ENCODE results near the gene WFDC2.

WFDC2 gene

GRCh38 chr20:45497971-45498494 lies 28.5 kb downstream of the WFDC2 start:
- no peak for DNase-seq

- DNase-seq, result no peak
Observed at GRCh38 chr20:45500022-45500421, 30.5 kb downstream of the WFDC2 start.

GRCh38 chr20:45501600-45501999 lies 32.0 kb downstream of the WFDC2 start:
- DNase-seq, result no peak

GRCh38 chr20:45502561-45502960 lies 33.0 kb downstream of the WFDC2 start:
- DNase-seq, result no peak

- peak in 3 of 4 experiments; percentile 15 to 45 (median 22) for DNase-seq
Observed at GRCh38 chr20:45503403-45503802, 33.9 kb downstream of the WFDC2 start.

DNA sequence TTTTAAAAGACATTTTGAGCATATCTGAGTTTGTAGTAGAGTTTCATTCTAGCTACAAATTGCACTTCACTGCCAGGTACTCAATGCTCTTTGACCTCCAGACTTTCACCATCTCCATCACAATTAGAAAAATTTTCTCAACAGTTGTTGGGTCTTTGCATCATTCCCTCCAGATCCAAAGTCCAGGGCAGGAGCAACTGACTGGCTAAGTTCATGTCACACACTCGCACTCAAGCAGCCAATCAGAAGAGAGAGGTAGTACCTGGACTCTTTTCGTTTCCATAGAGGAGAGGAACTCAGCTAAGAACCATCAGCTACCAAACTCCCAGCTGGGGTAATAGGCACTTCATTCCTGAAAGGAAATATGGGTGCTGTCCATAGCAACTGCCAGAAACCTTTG lies 36.8 kb downstream of the WFDC2 start:
- DNase-seq, result no peak

- DNase-seq, result no peak
Observed at GRCh38 chr20:45507011-45507820, 37.7 kb downstream of the WFDC2 start.

DNA sequence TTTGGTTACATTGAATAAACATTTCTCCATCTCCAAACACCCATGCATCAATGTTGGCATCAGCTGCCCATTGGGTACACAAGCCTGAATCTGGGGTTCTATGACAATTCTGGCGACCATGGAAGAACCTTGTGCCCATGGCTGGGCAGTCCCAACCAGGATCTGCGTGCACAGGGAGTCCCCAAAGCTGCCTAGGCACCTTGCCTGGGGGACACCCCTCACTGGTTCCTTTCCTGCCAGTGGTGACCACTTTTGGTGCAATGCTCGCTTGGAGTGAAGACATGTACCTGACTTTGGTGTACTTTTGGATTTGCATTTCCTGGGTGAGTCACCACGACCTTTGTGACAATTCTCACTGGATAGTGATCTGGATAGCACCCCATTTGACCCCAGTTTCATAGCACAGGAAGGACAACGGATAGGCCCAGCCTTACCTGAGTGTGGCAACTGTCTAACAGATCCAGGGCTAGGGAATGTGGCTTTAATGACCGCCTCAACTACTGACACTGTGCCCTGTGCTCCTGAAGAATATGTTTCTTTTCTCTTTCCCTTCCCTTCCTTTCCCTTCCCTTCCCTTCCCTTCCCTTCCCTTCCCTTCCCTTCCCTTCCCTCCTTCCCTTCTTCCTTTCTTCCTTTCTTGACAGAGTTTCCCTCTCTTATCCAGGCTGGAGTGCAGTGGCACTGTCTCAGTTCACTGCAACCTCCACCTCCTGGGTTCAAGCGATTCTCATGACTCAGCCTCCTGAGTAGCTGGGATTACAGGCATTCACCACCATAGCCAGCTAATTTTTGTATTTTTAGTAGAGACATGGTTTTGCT lies 38.7 kb downstream of the WFDC2 start:
- DNase-seq, result no peak

- no peak for DNase-seq
Observed at GRCh38 chr20:45509091-45509490, 39.5 kb downstream of the WFDC2 start.

GRCh38 chr20:45510242-45510862 lies 40.8 kb downstream of the WFDC2 start:
- peak in 1 of 4 experiments; percentile 26 for DNase-seq

- DNase-seq, result no peak
Observed at GRCh38 chr20:45515147-45515913, 45.8 kb downstream of the WFDC2 start, which contains the start of gene SPINT3. TSS of gene SPINT3 (minus strand) at chr20:45515622. CDS start at chr20:45515608, 14 bp downstream.

GRCh38 chr20:45518282-45518681 lies 48.7 kb downstream of the WFDC2 start:
- DNase-seq, result no peak

DNA sequence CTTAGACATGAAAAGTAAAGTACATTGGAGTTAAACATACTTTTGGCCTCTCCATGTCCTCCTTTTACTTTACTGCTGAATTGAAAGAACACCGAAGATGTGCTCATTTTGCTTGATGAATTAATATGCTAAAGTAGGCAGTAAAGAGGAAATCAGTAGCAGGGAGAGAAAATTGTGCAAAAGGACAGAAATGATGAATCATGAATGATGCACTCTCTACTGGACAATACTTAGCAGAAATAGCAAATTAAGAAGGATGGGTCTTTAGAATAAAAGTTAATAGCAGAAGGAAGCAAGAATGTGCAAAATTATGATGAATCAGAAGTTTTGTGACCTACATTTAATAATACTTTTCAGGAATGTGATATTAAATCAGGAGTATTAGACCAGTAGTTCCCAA lies 54.3 kb downstream of the WFDC2 start:
- DNase-seq, result peak in 2 of 4 experiments; percentile 25 to 49

DNA sequence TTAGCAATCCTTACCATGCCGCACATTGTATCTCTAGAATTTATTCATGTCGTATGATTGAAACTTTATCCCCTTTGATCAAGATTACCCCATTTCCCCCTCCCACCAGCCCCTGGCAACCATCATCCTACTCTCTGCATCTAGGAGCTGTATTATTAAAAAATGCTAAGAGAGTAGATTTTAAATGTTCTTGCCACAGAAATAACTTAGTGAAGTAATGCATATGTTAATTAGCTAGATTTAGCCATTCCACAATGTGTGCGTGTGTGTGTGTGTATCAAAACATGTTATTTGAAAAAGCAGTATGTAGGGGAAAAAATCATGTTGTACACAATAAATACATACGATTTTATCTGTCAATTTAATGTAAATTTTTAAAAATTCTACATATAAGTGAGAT lies 57.7 kb downstream of the WFDC2 start:
- DNase-seq, result no peak
